ENCODE measurements around the gene THBS2.

The THBS2 gene

DNA sequence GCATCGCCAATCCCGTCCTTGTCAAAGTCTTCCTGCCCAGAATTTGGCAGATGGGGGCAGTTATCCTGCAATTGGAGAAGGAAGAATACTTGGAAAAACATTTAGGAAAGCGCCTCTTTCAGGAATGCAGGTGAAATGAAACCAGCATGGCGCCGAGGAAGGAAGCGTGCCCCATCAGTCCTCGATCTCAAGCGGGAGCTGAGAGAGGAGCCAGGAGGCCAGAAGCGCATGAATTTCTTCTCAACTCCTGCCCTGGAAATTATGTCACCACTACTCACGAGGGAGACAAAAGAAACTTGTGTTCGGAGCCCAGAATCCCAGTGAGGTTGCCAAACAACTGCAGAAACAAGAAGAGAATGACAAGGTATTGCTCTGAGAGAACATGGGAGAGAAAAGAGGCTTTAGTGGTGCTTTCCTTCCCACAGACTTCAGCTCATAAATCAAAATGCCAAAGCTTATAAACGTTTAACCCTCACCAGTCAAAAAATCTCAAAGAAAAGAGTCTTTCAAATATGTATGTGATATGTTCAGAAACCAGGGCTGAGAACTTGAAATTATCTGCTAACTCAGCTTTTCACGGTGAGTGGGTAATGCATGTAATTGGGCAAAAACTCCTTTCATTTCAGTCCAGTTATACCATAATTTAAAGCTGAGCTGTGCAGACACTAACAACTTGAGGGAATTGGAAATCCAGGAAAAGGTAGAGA, 23.9 kb downstream of the THBS2 start:
- no peak for DNase-seq

DNA sequence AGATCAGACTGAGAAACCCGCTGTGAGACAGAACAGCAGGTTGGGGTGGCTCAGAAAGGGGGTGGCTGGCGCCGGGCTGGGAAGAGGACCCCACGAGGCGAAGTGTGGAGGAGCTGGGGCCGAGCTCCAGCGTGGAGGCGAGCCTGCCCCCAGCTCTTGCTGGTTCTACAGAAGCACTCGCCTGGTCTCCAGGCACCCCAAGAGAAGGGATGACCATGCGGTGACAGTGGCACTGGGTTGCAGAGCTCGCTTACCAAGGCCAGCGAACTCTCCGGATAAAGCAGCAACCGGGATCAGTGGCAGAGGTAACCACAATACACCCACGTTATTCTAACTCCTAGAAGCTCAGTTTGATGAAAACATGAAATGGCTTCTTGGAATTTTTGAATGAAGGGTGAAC, 26.5 kb downstream of the THBS2 start:
- DNase-seq, result no peak

DNA sequence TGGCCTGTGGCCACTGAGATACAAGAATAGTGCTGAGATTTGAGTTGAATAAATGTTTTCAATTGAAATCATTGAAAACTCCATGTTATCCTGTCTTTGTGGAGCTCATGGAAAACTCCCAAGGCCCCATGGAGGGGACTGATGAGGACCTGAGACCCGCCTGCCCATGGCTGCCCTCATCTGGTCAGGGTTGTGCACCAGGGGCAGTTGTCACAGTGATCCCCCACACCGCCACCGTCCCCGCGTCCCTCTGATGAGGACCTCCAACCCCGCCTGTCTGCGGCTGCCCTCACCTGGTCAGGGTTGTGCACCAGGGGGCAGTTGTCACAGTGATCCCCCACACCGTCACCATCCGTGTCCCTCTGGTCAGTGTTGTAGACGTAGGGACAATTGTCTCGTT, 27.8 kb downstream of the THBS2 start:
- no peak for DNase-seq

DNA sequence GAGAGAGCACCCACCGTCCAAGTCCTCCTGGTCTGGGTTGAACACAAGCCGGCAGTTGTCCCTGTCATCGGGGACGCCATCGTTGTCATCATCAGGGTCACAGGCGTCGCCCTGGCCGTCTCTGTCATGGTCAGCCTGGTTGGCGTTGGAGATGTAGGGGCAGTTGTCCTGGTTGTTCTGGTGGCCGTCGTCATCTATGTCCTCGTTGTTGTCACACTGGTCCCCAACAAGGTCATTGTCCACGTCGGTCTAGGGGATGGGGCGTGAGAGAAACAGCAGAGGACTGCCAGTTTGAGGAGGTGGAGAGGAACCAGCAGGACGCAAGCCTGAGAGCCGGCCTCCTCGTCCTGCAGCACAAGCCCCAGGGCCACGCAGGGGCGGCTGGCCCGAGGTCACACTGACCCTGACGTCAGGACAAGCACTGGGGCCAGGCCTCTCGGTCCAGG, 28.5 kb downstream of the THBS2 start:
- no peak for DNase-seq

DNA sequence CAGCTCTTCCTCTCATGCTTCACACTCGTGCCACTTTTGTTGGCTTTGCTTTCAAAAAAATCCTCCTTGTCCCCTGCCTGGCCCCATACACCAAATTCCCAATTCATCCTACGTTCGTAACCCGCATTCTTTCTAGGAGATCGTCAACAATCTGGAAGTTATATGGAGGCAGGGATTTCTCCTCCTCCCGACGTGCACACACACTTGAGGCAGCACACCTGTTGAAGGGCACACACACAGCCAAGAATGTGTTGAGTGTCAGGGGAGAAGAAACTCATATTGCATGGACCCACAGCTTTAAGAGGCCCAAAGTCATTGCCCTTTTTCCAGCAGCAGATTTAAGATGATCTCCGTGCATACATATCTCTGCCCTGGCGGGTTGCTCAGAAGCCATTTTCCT, 28.9 kb downstream of the THBS2 start:
- DNase-seq, result no peak

DNA sequence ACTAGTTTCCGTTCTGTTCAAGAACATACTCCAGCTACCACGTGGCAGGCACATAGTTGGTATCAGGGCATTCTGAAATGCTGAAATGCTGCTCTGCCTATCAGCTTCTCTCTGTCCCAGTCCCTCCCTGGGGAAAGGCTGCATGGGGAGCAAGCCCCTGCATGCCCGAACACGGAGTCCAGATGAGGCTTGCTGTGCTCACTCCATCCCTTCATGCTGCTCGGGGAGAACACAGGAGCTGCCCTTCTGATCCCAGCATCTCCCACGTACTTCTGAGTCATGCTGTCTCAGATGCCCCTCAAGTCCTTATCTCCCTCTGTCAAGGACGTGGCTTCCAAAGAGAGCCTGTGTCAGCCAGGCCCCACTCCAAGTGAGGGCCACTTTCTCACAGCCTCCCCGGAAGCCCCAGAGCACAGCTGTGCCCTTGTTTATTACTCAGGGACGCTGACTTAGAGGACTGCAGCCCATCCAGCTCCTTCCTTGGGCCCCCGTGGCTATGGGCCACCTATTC, 29.4 kb downstream of the THBS2 start:
- peak; percentile 7 for DNase-seq

DNA sequence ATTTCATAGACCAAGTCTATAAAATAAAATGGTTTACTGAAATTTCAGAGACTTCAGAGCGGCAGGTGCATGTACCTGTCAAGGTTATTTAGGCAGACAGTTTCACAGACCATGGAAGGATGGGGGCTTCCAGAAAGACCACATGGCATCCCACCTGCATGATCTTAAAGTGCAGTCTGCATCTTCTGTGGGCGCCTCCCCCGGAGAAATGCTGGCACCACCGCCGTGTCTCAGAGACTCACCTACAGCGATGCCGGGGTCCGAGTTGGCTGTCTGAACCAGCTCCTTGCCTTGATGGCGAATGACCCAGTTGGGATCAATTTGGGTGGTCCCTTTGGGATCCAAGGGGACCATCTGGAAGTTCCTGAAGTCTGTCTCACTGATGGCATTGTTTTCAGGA, 30.6 kb downstream of the THBS2 start:
- no peak for DNase-seq

DNA sequence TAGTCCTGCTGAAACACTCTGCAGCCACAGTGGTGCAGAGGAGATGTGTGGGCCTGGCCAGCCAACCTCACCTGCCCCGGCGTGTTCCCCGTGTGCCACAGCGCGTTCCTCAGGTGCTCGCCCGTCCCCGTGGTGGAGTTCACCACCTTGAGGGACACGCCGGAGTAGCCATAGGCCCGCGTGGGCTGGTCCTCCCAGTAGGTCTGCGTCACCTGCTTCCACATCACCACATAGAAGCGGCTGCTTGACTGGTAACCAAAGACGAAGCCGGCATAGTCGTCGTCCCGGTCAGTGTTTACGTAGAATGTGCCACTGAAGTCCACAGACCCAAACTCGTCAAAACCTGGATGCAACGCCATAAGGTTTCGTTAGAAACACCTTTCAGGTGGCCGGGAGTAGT, 31.5 kb downstream of the THBS2 start:
- no peak for DNase-seq

DNA sequence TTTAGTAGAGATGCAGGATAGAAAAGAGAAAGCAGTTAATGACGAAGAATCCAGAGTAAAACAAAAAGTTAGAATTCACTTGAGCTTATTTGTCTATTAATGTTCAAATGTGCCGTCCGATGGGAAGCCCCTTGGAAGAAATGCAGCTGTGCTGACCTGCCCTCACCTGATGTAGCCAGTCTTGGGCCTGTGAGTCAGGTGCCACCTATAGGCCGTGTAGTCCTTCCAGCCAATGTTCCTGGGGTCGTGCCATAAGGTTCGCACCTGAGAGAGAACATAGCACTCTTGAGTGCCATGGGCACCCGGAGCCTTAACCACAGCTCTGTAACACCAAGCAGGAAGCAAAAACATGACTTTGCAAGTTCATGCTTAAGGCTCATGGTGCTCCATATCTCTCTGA, 32.4 kb downstream of the THBS2 start:
- no peak for DNase-seq

DNA sequence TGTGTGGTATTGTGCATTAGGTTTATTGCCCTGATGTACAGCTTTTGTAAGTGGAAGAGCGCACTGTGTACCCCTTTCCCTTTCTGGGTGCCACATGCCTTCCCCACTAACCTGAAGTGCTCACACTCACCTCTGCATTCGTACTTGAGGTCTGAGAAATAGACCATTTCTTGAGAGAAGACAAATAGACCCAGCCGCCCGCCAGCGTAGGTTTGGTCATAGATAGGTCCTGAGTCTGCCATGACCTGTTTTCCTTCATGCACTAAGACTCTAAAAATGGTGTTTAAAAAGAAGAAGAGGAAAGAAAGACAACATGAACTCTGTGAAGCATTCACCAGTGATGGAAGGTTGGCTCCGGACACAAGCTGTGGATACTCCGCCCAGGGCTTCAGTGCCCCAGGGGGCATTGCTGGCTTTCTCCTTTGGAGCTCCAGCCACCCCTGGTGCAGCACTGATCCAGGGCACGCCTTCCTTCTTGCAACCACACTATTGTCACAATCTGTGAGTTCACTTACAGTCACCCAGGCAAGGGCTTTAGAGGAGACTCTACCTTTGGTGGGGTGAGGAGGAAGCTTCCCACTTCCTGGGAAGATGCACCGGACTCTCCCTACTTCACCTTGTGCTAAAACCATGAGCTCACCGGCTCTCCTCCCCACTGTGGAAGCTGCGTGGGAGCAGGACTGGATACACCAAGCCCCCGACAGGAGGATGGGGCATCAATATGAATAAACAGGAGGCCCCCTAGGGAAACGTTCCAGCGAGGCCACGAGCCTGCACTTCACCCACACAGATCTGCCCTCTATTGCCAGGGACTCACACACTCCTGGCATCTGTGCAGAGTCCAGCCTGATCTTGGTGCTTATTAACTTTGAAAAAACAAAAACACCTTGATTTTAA, 33.3 kb downstream of the THBS2 start:
- DNase-seq, result no peak

DNA sequence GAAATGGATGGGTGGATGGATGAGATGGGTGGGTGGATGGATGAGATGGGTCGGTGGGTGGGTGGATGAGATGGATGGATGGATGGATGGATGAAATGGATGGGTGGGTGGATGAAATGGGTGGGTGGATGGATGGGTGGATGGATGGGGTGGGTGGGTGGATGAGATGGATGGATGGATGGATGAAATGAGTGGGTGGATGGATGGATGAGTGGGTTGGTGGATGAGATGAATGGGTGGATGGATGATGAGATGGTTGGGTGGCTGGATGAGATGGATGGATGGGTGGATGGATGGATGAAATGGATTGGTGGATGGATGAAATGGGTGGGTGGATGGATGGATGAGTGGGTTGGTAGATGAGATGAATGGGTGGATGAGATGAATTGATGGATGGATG, 35.7 kb downstream of the THBS2 start:
- DNase-seq, result no peak

DNA sequence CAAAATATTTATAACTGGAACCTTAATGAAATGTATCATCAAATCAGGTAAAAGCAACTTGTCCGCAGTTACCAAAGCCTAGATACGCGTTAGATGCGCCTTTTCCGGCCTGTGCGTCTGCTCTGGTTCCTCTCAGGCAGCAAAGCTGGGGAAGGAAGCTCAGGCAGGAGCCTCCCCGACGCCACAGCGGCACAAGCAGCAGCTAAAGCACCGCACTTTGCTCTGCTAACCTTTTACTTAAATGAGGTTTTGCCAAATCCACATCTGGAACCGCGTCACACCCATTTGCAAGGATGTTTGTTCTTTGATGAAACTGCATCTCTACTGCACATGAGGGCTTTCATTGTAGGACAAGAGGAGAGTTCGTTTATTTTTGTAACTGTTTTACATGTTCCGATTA, 36.8 kb downstream of the THBS2 start:
- no peak for DNase-seq

DNA sequence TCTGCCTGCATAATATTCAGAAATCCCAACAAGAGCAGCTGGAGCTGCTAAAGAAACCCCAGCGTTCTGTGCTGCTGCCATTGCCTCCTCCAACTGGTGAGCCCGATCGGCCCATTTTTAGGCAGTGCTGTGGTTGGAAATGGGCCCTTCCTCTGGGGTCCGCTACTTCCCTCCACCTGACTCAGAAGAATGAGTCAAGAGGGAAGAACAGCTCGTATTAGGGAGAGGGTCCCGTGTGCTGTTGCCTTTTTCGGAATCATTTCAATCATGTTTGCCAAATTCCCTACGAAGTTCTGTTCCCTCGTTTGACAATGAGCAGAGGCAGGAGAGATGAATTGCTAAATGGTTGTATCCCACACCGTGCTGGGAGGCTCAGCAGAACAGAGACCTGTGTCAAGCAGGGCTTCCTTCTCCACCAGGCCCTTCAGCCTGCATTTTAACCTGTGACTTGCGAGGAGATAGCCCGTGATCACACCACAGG, 38.4 kb downstream of the THBS2 start:
- no peak for DNase-seq

DNA sequence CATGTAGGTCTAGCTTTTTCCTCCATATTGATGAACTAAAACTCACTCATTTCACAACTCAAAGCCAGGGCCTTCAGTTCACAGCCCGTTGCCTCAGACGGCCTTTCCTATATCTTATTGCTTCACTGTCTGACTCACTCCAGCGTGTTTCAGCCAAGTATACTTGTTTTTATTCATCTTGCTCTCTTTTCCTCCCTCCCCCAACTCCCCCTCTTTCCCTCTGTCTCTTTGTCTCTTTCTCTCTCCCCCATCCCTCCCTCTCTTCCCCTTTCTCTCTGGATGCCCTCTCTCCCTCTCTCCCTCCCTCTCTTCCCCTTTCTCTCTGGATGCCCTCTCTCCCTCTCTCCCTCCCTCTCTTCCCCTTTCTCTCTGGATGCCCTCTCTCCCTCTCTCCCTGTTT, 38.9 kb downstream of the THBS2 start:
- peak; percentile 73 for DNase-seq

DNA sequence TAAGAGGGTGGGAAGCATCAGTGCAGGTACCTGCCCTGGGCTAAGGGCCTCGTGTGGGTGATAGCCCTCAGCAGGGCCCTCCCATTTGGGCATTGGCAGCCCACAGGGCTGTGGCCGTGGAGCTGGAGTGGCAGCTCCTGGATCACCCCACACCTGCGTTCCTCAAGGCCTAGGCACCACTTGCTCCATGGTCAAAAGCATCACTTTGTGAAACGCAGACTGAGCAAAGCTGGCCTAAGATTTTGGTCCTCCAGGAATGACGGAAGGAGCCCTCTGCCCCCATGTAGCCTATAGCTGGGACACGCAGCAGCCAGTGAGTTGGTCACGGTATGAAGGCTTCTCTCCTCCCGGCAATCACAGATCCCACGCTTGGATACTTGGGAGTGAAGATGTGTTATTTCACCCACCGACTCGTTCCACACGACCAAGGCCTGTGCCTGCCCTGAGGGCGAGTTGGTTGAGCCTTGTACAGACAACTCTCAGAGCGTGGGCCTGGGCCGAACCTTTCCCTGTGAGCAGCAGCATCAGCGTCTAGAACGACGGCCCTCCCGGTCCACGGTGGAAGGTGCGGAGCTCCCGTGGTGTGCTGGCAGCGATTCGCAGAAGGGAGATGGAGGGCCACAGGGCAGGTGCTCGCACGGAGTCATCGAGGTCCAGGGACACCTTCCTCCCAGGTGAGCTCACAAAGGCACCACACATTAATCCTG, 39.7 kb downstream of the THBS2 start:
- no peak for DNase-seq

DNA sequence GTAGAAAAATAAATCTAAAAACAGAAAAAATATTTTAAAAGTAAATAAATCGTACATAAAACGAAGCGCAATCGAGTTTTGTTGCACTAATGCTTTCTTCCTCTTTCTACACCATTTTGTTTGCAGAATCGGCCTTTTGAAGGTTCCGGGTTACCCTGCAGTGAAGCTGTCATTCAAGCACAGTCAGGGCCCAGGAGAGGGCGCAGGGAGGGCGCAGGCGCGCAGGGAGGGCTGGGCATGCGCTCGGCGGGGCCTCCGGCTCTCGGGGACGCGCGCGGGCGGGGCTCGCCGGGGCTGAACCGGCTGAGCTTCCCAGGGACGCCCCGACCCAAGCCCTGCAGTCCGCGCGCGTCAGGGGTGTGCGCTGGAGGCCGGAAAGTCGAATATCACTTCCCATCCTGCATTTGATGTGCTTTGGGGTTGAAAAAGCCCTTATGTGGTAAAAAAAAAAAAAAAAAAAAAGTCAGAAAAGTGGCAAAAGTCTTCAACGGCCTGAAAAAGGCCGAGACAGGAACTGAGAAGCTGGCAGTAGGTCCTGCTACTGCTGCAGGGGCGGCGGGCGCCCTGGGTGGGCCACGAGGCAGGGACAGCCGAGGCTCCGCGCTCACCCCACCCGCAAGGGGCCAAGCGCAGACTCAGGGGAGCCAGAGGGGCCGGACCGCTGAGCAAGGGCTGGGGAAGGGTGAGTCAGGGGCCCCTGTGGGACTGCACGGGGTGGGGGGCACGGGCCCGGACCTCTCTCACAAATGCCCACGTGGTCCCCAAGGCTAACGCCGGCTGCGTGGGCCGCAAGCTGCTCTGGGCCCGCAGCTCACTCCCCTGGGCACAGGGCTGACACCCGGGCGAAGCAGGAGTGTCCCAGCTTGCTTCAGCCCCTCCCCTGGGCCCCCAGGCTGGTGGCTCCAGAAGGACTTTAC, 40.5 kb downstream of the THBS2 start:
- DNase-seq, result peak; percentile 42

DNA sequence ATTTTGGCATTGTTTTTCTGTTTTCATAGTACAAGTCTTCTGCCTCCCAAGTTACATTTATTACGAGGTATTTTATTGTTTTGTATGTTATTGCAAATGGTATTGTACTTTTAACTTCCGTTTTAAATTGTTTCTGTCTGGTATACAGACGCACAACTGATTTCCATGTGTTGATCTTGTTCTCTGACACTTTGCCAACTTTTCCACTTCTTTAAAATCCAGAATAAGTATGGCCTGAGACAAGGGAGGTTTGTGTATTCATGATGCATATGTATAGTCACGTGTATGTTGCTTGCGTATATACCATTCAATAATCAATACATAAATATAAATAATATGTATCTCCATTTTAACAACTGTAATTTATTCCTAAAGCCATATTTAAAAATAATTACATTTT, 41.2 kb downstream of the THBS2 start:
- DNase-seq, result no peak

DNA sequence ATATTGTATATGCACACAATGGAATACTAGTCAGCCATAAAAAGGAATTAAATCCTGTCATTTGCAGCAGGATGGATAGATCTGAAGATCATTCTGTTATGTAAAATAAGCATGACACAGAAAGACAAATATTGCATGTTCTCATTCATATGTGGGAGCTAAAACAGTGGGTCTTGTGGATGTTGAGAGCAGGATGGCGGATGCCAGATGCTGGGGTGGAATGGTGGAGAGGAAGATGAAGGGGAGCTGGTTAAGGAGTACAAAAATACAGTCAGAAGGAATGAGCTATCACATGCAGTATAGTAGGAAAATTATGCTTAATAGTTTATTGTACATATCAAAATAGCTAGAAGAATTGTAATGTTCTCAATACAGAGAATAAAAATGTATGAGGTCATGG, 41.8 kb downstream of the THBS2 start:
- DNase-seq, result no peak

DNA sequence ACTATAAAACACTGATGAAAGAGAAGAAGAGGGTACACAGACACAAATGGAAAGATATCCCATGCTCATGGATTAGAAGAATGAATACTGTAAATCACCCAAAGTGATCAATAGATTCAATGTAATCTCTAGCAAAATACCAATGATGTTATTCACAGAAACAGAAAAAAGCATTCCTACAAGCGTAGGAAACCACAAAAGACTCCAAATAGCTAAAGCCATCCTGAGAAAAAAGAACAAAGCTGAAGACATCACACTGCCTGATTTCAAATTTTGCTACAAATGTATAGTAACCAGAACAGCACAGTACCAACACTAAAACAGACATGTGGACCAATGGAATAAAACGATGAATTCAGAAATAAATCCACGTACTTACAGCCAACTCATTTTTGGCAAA, 43.0 kb downstream of the THBS2 start:
- DNase-seq, result no peak

DNA sequence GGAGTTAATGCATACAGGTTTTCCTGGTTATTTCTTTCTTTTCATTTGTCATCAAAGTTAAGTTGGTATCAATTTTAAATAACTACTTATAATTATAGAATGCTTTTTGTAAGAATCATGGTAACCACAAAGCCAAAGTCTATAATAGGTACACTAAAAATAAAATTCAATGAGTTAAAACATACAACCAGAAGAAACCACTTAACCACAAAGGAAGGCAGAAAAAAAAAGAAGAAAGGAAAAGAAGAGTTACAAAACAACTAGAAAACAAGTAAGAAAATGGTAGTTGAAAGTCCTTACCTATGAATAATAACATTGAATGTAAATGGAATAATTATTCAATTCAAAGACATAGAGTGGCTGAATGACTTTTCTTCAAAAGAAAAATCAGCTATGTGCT, 45.6 kb downstream of the THBS2 start:
- DNase-seq, result no peak

DNA sequence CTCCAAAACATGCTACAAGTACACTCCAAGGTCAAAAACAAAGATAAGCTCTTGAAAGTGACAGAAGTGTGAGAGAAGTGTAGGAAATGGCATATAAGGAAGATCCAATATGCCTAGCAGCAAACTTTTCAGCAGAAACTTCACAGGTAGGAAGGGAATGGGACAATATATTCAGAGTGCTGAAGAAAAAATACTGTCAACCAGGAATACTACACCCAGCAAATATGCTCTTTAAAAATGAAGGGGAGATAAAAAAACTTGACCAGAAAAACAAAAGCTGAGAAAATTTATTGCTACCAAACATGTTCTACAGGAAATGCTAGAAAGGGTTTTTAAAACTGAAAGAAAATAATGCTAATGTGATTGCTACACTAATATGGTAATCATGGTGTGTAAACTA, 46.2 kb downstream of the THBS2 start:
- no peak for DNase-seq

Data from amniotic stem cell (primary cell).